Activated CD4-positive, alpha-beta T cell treated with anti-CD3 and anti-CD28 coated beads, Interleukin-2, amount 50 U/mL, for 16 hours (primary cell): ENCODE data around the gene SH3GL1.

Experiments
- DNase-seq: peaks from one replicate; pipeline ENCODE4 v3.0.0-alpha.2; 2020

SH3GL1 gene

DNA sequence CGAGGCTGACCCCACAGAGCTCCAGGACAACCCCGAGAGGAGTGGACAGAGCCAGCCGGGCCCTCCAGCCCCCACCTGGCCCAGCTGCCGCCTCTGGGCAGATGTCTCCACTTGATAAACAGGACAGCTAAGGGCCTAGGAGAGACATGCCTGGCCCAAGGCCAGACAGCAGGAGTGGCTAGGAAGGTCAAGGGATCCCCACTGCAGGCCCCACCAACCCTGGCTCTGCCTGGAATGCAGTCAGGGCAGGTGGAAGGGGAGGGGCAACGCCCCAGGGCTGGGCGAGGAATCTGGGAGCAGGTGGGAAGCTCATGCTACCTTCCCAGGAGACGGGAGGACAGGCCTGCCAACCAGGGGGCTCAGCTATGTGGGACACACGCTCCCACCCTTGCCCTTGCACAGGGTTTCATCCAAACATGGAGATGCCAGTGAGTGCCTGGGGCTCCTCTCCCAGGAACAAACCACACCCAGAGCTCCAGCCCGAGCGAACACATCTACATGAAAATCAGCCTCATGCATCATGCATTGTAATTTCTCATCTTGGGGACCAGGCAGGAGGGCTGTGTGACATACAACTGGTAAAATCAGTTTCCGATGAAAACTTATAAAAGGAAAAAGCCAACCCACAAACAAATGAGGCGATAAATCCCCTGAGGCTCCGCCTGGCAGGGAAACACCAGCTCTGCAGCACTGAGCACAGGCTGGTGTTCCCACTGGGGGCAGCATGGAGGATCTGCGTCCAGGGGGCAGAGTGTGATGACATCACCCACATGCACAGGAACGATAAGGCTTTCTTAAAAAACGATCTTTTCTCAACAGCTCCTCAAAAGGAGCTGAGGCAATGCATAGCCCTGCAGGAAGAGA, 25.0 kb downstream of the SH3GL1 start:
- DNase-seq: no peak

DNA sequence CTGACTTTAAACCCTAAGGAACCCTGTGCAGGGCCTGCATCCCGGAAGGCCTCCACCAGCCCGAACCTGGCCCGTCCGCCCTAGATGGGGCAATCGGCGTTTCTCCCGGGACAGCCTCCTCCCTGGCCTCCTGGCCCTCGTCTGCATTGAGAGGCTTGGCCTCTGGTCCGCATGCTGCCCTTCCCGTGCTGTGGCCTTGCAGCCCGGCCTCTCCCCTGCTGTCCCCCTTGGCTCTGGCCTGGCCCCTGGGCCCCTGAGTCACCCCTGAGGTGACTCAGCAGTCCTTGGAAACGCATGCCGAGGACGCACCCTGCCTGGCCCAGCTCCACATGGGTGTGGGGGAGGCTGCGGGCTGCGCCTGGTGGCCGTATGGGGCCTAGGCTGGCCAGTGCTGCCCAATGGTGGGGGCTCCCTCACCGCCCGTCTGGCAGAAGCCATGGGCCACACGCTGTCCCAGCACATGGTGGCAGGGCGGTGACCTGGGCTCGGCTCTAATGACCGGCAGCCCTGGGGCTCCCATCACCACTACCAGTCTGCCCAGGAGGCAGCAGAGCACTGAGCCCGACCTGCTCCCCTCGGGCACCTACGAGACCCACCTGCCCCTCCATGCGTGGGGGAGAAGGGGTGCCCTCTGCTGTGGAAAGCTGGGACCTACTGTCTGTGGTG, 25.7 kb downstream of the SH3GL1 start:
- DNase-seq: no peak

DNA sequence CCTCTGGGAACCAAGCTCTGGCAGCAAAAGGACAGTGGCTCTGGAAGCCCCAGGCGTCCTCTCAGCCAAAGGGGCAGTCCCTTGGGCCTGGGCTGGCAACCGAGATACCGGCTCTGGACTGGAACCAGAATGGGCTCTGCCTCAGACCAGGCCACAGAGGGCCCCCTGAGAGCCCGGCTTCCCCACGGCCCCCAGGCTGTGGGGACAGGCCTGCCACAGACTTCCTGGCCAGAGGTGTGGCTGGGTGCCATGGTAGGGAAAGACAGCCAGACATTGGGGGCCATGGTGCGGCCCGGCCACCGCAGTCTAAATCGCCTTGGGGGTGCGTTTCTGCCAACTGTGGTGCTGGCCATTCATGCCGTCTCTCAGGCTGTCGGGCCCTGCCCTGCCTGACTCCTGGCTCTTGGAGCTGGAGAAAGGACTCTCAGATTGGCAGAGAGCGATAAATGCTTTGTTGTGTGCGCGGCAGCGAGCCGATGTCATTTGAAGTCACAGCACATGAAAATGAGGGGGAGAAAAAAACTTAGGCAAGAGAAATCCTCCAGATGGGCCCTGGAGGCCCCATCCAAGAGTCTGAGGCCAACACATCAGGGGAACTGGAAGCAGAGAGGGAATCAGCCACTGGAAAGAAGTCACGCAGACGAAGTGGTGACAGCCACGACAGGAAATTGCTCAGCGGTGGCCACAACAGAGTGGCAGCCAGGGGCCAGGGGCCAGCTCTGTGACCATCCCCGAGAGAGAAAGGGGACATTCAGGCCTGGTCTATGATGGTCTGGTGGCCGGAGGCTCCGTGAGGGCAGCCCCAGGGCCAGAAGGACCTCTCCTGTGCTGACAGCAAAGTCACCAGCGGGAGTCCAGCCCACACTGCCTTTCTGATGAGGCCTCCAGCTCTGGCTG, 26.5 kb downstream of the SH3GL1 start:
- DNase-seq: no peak

DNA sequence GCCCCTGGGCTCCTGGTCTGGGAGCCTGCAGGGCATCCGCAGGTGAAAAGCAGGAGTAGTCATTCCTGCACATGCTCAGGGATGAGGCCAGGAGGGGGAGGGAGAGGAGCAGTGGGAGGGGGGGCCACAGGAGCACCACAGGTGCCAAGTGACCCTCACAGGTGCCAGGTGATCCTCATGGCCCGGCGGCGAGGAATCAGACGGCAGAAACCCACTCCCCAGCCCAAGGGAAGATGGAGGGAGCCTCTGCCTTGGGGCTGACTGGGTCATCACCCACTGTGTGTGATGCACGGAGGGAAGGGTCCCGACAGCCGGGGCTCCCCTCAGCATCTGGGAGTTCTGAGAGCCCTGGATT, 27.4 kb downstream of the SH3GL1 start:
- DNase-seq: no peak

DNA sequence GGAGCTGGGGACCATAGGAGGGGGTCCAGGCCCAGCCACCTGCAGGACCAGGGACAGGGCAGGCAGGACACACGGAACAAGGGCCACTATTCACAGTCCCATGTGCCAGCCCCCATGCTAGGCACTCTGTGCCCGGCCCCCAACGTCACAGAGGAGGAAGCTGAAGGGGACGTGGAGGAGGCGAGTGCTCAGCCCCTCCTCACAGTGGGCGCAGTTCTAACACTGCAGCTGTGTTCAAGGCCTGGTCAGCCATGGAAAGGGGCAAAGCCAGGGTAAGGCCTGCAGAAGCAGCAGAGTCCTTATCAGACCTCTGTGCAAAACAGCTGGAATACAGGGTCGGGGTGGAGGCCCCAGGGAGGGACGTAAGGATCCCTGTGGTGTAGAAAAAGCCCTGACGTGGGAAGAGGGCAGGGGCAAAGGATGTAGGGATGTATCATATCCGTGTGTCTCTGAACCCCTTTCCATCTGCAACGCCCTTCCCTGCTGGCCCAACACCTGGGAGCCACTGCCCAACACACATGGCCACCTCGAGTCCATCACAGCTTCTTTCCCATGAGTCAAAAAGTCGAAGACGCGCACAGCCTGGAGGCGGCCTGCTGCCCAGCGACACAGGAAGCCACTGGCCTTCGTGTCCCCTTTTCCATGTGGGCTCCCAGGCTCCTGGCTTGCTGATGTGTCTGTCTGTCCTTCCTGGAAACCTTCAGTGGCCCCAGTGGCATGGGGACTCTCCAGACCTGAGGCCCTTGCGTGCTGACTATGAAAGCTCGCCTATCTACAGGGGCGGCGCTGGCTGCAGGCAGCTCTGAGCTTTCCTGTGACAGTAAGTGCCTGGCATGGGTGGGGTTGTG, 28.0 kb downstream of the SH3GL1 start:
- no peak for DNase-seq

DNA sequence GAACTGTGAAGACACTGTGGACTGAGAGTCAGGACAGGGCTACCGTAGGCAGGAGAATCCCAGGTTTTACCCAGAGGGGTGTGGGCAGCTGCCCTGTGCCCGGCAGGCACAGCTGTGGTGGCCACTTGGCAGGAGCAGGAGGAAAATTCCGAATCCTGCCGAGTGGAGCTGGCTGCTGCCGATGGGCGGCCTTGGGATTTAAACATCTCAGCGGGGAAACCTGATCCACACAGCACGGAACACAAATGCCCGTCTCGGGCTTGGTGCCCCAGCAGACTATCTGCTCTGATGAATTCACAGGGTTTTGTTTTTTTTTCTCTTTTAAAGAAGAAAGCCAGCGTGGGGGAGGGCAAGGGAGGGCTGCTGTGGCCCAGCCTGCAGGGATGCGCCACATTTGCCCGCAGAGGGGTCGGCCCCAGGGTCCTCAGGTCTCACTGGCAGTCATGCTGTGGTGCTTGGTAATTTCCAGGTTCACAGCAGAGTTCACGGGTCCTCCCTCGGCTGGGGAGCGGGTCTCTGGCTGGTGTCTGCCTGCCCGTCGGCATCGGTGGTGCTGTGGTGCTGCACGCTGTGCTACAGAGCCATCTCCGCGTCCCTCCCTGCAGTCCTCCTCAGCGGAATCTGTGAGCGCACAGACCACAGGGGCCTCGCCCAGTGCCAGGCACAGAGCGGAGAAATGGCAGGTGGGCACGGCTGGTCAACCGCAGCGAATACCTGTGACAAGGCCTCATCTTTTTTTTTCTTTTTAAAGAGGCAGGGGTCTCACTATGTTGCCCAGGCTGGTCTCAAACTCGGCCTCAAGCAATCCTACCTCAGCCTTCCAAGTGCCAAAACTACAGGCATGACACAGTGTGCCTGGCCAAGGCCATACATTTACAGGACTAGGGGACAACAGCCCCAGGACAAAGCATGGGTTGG, 28.8 kb downstream of the SH3GL1 start:
- DNase-seq: no peak

DNA sequence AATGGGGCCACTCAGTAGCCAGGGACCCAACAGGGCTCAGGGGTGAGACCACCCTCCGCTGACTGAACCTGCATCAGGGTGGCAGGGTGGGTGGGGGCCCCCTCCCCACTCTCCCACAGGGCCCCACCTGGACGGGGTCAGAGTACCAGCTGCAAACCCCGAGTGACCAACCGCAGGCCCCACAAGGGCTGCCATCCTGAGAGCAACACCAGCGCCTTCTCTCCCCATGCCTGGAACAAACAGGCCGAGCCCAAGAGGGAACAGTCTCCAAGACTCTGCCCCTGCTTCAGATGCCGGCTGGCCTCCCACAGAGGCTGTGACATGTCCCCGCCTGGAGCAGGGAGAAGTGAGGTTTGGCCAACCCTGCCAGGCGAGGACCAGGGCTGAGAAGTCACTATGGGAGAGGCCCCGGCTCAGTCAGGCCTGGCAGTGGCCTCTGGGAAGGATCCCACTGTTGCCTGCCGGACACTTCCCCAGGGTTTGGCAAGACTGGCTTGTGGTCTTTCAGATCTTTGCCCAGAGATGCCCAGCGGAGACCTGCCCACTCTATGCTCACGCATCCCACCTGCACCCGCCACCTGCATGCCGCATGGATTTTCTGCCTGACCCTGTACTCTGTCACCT, 29.8 kb downstream of the SH3GL1 start:
- DNase-seq: no peak

DNA sequence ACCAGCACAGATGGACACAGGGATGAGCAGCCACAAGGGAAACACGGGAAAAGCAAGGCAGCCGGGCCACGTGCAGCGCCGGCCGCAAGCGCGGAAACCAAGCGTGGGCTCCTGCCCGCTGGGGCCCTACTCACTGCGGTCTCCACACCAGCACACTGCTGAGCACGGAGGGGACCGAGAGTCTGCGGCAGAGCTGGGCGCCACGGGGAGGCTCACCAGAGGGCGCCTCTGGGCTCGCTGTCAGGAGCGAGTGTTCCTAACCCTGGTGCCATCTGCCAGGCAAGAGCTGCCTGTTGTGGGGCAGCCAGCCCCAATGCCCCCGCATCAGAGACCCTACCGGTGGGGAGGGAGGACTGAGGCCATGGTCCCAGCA, 30.5 kb downstream of the SH3GL1 start:
- DNase-seq: peak; percentile 76

DNA sequence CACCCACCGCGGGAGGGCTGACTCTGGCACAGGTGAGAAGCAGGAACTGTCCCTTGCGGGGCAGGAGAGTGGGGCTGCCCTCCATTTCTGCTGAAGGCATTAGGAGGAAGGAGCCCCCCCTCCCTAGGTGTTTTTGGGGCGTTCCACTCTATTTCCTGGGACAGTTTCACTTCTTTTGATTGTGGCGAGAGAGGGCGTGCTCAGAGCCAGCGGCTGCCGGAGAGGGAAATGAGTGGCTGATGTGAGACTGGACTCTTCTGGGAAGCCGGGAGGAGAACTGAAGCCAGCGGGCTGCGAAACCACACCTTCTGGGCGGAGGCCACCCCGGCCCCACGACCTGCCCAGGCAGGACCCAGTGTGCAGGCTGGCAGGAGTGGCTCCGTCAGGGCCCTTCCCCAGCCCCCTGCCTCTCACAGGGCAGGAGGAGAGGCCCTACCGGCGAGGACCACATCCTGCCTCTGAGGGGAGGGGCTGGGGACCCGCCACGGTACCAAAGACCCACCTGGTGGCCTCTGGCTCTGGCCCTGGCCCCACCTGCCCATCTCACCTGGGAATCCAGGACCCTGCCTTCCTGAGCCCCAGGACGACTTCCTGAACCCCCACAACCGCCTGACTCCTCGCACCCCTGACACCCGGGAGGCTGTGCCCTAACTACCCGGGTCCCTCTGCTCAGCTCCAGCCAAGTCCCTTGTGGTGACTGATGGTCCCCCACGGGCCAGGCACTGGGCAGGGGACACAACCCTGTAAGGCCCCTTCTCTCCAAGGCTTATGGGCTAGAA, 31.0 kb downstream of the SH3GL1 start:
- DNase-seq: peak; percentile 91

DNA sequence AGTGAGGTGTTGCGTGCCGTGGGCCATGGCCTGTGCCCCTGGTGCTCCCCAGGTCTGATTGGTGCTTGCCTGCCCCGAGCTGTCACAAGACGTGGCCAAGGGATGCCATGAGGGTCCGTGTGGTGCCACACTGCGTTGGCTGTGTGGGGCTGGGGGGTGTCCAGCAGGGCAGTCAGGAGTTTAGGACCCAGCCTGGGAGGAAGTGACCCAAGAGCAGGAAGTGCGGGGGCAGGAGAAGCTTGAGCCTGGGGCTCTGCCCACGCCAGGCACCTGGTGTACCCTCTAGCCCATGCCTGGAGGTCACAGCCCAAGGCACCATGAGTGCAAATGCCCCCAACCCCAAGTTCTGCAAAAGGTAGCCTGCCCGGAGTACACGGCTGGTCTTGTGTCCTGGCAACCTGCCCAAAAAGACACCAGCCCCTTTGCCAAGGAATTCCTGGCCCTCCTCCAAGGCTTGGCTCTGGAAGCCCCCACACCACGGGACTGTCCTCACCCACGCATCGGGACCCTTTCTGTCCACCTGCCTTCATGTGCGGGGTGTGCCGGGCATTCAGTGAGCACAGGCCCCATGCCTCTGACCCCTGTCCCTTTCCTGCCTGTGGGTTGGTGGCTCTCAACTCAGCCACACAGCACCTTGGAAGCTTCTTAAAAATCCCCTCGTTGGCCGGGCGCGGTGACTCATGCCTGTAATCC, 32.1 kb downstream of the SH3GL1 start:
- peak; percentile 24 for DNase-seq

DNA sequence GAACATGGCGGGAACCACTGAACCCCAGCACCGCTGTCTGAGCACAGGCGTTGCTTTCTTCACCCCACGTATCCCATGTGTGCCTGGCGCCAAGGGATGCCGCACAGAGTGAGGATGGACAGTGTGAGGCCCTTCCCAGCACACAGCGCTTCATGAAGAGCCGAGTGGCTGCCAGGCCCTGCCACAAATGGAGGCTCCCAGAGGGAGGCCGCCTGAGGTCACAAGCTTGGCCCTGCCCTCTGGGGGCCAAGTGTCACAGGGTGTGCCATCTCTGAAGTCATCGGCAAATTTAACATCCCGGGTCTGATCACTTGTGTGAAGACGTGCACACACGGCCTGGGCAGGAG, 32.6 kb downstream of the SH3GL1 start:
- no peak for DNase-seq

DNA sequence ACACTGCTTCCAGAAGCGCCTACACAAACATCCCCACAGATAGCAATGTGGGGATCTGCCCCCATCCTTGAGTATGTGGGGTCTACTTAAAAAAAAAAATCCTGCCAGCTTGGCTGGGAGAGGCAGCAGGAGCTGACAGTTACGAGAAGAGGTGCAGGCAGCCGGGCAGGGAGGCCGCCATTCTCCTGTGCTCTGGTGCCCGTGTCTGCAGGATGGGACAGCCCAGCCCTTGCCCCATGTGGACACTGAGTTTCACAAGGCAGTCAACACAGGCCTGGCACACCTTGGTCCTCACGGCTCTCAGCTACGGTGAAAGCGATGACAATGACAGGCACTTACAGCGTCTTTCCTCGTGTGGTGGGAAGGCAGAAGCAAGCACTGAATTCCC, 33.0 kb downstream of the SH3GL1 start:
- DNase-seq: no peak

DNA sequence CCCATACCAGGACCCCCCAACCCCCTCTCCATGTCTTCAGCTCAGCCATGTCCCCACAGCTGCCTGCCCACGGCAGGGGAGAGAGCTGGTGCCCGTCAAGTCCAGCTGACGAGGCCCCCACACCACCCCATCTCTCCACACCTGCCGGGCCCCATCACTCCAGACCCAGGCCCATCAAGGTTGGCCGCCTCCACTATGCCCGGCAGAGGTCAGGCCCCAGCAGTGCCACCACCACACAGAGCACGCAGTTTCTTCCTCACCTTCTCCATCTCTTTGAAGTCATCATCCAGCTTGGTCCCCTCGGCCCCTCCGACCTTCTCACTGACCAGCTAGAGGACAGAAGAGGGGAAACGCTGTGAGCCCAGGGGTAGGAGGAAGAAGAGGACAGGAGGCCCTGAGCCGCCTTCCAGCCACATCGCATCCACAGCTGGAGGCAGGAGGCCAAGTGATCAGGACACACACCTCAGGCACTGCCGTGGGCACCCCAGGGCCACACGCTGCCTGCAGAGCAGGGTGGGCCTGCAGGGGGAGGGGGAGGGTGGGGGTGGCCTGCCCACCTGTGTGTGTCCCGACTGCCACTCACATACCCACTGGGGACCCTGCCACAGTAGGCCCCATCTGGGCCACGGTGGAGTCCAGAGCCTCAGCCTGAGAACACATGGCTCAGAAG, 33.5 kb downstream of the SH3GL1 start:
- DNase-seq: no peak

DNA sequence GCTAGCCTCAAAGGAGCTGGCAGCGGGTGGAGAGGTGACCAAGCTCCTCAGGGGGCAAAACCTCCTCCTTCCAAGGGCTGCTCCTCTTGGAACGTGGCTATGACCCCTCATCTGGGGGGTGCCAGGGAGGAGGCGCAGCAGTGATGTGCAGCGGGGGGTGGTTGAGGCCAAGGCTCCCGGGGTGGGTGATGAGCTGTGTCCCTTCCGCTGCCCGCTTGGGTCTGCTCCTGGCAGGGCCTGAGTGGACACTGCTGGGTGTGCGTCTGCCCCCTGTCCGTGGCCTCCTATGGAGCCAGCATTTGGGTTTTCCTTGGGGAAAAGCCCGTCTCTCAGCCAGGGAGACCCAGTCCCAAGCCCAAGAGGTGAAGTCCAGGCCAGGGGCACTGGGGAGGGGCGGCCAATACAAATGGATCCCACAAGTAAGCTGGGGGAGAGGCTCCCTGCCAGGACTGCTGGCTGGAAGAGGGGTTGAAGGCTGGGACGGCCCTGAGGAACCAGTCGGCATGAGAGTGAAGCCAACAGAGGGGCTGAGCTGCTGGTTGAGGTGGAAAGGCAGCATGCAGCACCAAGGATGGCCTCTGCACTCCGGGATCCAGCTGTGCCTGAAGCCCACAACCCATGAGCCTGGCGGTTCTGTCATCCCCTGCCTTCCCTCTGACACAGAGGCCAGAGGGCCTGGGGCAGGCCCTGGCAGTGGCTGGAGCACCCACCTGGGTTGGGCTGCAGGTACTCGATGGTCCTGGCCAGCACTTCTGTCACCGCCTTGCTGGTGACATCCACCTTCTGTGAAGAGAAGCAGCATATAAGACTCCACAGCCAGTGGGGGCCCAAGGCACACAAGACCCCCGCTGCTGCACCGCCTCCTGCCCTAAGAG, 34.3 kb downstream of the SH3GL1 start:
- DNase-seq: no peak

DNA sequence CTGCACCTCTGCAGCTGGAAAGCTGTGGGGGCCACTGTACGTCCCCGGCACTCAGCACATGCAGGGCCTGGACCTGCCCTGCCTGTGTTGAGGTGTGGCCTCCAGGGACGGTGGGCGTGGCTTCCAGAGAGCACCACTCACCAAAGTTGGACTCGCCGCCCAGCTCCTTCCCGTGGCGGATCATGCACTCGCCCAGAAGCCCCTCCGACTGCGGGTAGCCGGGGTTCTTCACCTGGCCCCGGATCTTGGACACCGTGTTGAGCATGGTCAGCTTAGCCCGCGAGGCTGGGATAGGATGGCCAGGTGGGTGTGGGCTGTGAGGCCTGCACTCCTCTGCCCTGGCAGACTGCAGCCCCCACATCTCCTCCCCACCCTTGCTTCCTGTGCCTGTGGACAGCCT, 35.0 kb downstream of the SH3GL1 start:
- no peak for DNase-seq

DNA sequence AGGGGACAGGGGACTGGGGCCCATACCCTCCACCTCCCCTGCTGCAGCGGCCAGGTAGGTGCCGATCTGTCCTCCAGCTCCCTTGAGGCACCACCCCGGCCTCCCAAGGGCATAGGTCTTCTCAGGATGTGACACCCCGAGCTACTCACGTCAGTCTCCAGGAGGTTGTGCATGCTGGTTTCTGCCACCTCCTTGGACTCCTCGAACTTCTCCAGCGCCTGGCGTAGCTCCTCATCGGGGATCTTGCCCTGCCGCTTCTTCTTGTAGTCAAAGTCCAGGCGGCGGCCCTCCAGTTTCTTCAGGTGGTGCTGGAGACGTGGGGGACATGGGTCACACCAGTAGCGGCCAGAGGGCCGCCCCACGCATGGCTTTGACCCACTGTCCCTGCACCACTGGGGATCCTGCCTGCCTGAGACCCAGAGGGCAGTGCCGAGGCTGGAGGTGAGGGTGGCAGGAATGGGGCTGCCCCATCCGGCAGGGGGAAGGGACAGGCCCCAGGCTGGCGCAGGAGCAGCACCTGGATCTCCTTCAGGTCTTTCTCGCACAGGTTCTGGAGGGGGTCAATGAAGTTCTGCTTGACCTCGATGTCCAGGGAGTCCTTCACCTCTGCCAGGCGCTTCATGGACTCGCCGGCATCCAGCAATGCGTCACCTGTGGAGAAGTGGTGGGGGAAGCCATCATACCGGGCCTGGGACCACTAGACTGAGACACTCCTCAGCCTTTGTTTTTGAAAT, 36.6 kb downstream of the SH3GL1 start:
- DNase-seq: no peak

DNA sequence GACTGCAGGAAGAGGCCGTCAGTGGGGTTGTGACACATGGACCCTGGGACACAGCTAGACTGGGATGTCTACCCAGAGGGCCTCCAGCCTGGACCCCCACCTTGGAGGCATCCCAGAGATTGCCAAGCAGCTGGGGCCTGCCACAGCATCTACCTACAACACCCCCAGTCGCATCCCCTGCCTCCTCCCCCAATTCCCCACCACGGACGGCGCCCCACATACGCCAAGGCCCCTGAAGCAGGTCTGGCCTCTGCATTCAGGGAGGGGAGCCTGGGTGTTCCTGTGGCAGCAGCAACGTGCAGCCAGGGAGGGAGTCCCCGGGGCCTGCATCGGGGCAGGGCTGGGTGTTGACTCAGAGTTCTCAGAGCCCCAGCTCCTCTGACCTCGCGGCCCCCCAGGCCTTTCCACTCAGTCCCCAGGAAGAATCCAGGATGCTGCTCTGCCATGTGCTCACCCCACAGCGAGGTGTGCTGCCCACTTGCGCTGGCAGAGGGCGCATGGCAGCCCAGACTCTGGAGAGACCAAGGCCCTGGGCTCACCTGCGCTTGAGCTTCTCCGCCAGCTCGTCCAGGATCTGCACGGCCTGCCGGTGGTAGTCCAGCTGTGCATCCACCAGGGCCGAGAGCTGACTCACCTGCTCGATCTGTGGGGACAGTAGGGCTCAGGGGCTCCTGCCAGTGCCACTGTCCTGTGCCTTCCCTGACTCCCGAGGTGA, 37.4 kb downstream of the SH3GL1 start:
- DNase-seq: no peak
